ENCODE measurements around the gene ANAPC15.

- TF ChIP-seq RCOR1 (IDR thresholded peaks at IDR 0.05; ENCODE audit: insufficient replicate concordance, low read length) (no peak), ELK1 (IDR thresholded peaks at IDR 0.05; ENCODE audit: borderline replicate concordance, low read depth, low read length) (no peak), POLR2A (IDR thresholded peaks at IDR 0.05; ENCODE audit: low read depth, low read length) (no peak), RAD21 (IDR thresholded peaks at IDR 0.05; ENCODE audit: low read length) (no peak), BHLHE40 (IDR thresholded peaks at IDR 0.05; ENCODE audit: low read depth, low read length) (no peak), MXI1 (IDR thresholded peaks at IDR 0.05; ENCODE audit: borderline replicate concordance, low read depth, low read length) (no peak), MAZ (IDR thresholded peaks at IDR 0.05; ENCODE audit: borderline replicate concordance, low read depth, low read length) (no peak), USF2 (IDR thresholded peaks at IDR 0.05; ENCODE audit: low read depth, low read length) (no peak)
- TF ChIP-seq, protein P1, sequence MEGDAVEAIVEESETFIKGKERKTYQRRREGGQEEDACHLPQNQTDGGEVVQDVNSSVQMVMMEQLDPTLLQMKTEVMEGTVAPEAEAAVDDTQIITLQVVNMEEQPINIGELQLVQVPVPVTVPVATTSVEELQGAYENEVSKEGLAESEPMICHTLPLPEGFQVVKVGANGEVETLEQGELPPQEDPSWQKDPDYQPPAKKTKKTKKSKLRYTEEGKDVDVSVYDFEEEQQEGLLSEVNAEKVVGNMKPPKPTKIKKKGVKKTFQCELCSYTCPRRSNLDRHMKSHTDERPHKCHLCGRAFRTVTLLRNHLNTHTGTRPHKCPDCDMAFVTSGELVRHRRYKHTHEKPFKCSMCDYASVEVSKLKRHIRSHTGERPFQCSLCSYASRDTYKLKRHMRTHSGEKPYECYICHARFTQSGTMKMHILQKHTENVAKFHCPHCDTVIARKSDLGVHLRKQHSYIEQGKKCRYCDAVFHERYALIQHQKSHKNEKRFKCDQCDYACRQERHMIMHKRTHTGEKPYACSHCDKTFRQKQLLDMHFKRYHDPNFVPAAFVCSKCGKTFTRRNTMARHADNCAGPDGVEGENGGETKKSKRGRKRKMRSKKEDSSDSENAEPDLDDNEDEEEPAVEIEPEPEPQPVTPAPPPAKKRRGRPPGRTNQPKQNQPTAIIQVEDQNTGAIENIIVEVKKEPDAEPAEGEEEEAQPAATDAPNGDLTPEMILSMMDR (conservative IDR thresholded peaks at IDR 0.05; ENCODE audit: low read depth, low read length): no peak
These were observed 32.5 kb upstream of the ANAPC15 start for GRCh38 chr11:72144807-72145565.
